ENCODE measurements around the gene PRAMEF17.
A peak's percentile ranks its signal among the peaks of the same experiment; 100 is the strongest.
"Not testable (repeated sequence)": the region's sequence is repeated elsewhere in the genome, so short reads cannot be mapped to it uniquely, and the experiment has no call there.

Gene PRAMEF17, protein sequence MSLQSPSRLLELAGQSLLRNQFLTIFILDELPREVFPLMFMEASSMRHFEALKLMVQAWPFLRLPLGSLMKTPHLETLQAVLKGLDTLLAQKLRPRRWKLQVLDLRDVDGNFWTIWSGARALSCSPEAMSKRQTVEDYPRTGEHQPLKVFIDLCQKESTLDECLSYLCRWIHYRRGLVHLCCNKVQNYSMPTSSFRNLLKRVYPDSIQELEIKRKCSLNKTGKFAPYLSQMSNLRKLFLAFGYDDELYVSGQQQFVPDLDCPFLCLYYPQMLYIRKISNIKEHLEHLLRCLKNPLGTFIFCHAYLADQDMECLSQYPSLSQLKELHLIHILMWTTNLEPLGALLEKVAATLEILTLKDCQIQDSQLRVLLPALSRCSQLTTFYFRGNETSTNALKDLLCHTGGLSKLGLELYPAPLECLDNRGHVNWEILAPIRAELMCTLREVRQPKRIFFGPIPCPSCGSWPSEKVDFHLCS

DNA sequence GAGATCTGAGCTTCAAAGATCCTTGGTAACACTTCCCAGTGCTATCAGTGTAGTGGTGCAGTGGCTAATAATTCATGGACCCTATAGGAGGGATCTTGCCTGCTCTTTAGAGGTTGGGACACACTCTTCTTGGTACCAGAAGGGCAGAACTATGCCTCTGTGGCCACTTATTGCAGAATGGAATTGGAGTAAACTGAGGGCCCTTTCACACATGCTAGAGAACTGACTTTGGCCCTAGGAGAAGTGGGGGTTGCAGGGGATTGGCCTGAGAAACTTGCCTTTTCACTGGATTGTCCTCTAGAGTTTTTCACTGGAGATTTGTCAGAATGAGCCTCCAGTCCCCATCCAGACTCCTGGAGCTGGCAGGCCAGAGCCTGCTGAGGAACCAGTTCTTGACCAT lies at the start of gene PRAMEF17:
PRAMEF17 (plus strand) TSS at position 301 of the 400 bp plus-strand sequence; CDS start at position 327, 26 bp downstream.
- DNase-seq, result not testable (repeated sequence)

DNA sequence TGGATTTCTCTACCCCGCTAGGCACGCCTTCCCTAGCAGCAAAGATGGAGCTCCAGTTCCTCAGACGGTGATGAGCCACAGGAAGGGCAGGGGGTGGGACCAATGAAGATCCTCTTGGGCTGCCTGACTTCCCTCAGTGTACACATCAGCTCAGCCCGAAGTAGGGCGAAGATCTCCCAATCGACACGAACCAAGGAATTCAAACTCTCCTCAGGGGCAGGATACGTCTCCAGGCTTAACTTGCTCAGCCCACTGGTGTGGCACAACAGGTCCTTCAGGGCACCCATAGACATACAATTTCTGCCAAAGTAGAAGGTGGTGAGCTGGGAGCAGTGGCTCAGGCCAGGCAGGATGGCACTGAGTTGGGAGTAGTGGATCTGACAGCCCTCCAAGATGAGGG lies 46.9 kb upstream of the PRAMEF17 start:
- not testable (repeated sequence) for DNase-seq

DNA sequence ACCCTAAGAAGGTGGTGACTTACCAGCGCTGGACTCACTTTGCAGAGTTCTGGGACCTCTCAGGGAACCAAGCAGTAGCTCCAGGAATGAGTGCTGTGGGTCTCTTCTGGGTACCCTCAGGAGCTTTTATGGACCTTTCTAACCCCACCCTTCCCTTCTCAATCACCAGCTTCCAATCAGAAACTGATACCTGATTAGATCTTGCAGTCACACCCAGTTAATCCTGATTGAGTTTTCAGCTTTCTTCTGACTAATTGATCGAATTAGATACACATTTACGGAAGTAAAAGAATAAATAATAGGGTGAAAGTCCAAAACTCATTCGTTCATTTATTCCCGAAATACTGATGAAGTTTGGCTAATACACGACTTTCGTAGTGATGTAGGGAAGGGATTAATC lies 42.4 kb upstream of the PRAMEF17 start, which contains the start of gene PRAMEF14:
PRAMEF14 (minus strand) TSS at position 101 of the 400 bp plus-strand sequence. CDS start 1,820 bp downstream, outside the sequence.
- DNase-seq, result not testable (repeated sequence)

DNA sequence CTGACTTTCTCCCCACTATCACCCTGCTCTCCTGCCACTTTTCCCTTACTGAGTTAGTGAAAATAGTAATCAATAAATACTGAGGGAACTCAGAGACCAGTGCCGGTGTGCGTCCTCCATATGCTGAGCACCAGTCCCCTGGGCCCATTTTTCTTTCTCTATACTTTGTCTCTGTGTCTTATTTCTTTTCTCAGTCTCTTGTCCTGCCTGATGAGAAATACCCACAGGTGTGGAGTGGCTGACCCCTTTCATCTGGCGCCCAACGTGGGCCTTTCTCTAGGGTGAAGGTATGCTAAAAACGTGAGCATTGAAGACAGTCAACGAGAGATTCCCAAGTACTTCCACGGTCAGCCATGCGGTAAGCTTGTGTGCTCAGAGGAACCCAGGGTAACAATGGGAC lies 36.0 kb upstream of the PRAMEF17 start:
- DNase-seq, result not testable (repeated sequence)

DNA sequence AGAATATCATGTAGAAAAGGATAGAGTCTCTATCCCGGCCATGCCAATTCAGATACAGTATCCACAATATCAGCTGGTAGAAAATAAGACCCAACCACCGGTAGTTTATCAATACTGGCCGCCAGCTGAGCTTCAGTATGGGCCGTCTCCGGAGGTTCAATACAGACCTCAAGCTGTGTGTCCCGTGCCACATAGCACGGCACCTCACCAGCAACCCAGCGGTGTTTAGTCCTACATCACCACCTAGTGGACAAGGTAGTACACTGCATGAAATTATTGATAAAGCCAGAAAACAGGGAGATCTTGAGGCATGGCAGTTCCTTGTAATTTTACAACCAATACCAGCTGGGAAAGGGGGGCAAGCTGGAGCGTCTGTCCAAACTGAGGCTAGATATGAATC lies 35.0 kb upstream of the PRAMEF17 start:
- DNase-seq, result not testable (repeated sequence)

DNA sequence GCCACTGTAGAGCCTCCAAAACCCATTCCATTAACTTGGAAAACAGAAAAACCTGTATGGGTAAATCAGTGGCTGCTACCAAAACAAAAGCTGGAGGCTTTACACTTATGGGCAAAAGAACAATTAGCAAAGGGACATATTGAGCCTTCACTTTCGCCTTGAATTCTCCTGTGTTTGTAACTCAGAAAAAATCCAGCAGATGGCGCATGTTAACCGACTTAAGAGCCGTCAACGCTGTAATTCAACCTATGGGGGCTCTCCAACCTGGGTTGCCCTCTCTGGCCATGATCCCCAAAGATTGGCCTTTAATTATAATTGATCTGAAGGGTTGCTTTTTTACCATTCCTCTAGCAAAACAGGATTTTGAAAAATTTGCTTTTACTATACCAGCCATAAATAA lies 32.7 kb upstream of the PRAMEF17 start:
- peak; percentile 2 to 17 for DNase-seq

DNA sequence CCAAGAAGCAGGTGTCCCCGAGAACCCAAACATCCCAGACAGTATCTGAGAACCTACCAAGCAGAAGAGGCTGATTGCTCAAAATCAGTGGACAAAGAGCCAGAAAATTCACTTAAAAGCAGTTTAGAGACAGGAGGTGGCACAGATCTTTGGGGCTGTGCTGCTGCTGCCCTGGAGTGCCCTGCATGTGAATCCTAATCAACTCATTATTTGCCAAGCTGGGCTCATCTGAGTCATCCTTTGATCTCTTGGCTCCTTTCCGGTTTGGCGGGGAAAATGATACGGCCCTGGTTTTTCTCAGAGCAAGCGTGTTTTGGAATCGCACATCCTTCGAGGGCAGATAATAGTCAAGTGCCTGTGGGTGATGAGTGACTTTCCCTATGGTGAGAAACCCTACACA lies 27.1 kb upstream of the PRAMEF17 start:
- not testable (repeated sequence) for DNase-seq

DNA sequence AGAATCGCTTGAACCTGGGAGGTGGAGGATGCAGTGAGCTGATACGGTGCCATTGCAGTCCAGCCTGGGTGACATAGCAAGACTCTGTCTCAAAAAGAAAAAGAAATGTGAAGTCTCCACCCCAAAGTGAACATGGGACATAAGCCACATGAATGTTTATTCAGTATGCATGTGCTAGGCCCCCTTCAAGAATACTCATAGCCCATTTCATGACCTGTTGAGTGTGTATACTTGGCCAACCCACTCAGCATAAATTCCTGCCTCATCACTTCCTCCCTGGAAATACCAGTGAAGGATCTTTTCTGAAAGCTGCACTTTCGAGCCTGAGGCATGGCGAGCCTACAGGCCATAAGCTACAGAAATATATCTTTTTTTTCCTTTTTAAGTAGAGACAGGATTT lies 24.5 kb upstream of the PRAMEF17 start:
- DNase-seq, result not testable (repeated sequence)

DNA sequence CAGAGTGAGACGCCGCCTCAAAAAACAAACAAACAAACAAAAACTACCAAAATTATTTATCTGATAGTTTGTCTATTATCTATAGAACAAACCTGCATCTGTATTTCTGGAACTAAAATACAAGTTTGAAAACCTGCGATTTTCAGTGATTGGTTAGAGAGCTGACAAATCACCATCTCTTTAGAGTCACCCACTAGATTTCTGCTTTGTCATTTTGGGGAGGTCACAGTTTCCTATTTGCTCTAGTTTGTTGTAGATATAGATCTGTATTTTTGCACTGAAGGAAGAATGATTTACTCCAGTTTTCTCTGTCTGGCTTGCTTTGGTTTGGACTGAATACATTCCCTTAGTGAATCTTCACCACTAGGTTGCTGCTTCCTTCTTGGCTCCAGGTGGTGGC lies 22.9 kb upstream of the PRAMEF17 start:
- DNase-seq, result not testable (repeated sequence)

DNA sequence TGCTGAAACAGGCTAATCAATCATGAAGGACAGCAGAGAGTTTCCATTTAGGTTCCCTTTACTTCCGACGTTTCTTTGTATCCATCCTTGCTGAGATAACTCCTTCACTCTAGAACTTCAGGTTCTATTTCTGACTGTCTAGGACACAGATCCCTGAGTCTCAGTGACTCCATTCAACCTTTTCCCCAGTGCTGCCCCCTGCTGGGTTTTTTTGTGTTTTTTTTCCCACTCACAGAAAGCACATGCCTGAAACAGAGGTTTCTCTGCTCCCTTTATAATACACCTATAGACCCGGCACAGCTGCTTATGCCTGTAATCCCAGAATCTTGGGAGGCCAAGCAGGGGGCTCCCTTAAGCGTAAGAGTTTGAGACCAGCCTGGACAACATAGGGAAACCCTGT lies 20.9 kb upstream of the PRAMEF17 start:
- peak in 1 of 2 donors; percentile 2 for DNase-seq

DNA sequence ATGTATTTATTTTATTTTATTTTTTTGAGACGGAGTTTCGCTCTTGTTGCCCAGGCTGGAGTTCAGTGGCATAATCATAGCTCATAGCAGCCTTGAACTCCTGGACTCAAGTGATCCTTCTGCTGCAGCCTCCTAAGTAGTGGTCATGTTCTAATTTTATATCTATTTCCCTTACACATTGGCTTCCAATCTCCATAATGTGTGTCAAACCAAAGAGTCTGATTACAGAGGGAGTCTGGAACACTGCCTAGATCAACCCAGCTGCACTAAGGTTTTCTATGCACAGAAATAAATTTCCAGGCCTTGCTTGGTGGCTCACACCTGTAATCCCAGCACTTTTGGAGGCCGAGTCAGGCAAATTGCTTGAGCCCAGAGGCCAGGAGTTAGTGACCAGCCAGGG lies 10.4 kb upstream of the PRAMEF17 start:
- not testable (repeated sequence) for DNase-seq

DNA sequence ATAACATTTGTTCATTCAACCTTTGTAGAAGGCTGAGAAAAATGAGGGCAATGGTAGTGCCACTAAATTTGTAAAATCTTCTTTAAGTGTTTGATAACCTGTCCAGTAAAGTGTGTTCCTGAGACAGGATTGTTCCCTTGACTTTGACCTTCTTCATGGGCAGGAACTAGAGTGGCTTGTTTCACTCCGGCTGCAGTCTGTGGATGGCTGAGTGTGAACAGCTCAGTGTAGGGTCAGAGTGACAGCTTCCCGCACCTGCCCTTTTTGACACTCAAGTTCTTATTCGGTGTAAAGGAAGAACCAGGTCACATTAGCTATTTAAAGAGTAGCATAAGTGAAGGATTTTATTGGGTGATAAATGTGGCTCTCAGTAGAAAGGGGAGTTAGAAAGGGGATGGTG lies 9.1 kb upstream of the PRAMEF17 start:
- not testable (repeated sequence) for DNase-seq

DNA sequence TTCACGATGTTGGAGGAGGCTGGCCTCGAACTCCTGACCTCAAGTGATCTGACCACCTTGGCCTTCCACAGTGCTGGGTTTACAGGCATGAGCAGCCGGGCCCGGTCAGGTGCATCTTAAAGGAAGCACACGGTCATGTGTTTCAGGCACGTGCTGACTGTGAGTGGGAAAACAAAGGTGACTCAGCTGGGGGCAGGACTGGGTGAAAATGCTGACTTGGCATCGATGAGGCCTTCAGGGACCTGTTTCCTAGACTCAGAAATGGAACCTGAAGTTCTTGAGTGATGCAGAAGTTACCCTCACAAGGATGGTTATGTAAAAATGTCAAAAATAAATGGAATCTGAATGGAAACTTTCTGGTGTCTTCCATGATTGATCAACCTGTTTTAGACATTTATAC lies 3.6 kb downstream of the PRAMEF17 start:
- DNase-seq, result not testable (repeated sequence)

DNA sequence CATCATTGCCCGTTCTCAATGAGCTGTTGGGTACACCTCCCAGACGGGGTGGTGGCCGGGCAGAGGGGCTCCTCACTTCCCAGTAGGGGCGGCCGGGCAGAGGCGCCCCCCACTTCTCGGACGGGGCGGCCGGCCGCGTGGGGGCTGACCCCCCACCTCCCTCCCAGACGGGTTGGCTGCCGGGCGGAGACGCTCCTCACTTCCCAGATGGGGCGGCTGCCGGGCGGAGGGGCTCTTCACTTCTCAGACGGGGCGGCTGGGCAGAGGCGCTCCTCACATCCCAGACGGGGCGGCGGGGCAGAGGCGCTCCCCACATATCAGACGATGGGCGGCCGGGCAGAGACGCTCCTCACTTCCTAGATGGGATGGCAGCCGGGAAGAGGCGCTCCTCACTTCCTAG lies 5.3 kb downstream of the PRAMEF17 start:
- DNase-seq, result not testable (repeated sequence)

DNA sequence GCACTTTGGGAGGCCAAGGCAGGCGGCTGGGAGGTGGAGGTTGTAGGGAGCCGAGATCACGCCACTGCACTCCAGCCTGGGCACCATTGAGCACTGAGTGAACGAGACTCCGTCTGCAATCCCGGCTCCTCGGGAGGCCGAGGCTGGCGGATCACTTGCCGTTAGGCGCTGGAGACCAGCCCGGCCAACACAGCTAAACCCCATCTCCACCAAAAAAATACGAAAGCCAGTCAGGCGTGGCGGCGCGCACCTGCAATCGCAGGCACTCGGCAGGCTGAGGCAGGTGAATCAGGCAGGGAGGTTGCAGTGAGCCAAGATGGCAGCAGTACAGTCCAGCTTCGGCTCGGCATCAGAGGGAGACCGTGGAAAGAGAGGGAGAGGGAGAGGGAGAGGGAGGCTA lies 5.9 kb downstream of the PRAMEF17 start:
- DNase-seq, result not testable (repeated sequence)

DNA sequence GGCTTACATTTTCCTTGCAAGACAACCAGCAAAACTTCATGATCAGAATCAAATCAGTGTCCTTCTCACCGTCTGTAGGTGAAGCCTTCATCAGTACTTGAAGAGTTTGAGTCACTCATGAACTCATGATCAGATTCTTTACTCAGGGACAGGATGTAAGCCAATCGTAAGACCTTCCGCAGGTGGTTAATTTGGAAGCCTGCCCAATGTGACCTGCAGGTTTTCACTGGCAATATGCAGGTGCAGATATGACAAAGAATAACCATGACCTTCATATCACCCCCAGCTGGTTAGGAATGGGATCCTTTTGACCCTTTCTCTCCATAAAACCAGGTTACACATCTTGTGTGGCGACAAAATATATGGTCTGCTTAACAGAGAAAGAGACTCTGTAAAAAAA lies 18.4 kb downstream of the PRAMEF17 start:
- DNase-seq, result no peak

DNA sequence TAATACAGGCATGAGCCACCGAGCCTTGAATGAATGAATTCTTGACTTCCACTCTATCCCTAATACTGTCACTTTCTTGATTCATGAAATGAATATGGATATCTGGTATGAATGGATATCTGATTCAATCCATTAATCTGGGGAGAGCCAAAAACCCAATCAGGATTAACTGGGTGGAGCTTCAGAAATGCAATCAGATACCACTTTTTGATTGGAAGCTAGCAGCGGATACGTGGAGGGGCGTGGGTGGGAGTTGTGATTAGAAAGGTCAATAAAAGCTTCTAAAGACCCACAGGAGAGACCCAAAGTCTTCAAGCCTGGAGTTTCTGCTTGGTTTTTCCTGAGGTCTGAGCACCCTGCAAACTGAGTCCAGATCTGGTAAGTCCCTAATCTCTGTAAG lies 20.7 kb downstream of the PRAMEF17 start, which contains the start of gene PRAMEF20:
PRAMEF20 (plus strand) TSS at position 301 of the 400 bp plus-strand sequence. CDS start 5,905 bp downstream, outside the sequence.
- DNase-seq, result not testable (repeated sequence)

DNA sequence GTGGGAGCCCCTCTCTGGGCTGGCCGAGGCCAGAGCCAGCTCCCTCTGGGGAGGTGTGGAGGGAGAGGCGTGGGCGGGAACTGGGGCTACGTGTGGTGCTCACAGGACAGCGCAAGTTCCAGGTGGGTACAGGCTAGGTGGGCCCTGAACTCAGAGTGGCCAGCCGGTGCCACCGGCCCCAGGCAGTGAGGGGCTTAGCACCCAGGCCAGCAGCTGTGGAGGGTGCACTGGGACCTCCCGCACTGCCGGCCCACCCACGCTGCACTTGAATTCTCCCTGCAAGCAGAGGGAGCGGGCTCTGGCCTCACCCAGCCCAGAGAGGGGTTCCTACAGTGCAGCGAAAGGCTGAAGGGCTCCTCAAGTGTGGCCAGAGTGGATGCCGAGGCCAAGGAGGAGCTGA lies 41.1 kb downstream of the PRAMEF17 start:
- no peak for DNase-seq

DNA sequence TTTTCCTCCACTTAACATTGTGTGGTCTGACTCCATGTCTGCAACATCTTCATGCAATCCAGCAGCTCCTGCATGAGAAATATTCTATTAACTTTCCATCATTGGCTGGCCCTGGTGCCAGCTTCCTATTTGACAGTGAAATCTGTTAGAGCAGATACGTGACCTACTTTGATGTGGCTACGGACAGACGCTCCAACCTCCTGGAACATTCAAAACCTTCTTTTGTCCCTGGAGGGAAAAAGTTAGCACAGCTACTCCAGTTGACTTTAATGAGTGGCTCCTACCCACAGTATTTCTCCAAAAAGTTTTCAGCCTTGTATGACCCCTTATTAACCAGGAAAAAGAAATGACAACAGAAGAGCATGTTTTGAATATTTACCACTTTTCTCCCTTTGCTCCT lies 42.8 kb downstream of the PRAMEF17 start:
- DNase-seq, result no peak

DNA sequence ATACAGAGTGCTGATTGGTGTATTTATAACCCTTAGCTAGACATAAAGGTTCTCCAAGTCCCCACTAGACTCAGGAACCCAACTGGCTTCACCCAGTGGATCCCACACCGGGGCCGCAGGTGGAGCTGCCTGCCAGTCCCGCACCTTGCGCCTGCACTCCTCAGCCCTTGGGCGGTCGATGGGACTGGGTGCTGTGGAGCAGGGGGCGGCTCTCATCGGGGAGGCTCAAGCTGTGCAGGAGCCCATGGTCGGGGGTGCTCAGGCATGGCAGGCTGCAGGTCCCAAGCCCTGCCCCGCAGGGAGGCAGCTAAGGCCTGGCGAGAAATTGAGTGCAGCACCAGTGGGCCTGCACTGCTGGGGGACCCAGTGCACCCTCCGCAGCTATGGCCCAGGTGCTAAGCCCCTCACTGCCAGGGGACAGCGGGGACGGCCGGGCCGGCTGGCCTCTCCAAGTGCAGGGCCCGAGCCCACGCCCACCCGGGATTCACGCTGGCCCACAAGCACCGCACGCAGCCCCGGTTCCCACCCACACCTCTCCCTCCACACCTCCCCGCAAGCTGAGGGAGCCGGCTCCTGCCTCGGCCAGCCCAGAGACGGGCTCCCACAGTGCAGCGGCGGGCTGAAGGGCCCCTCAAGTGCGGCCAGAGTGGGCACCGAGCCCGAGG lies 44.4 kb downstream of the PRAMEF17 start:
- not testable (repeated sequence) for DNase-seq

DNA sequence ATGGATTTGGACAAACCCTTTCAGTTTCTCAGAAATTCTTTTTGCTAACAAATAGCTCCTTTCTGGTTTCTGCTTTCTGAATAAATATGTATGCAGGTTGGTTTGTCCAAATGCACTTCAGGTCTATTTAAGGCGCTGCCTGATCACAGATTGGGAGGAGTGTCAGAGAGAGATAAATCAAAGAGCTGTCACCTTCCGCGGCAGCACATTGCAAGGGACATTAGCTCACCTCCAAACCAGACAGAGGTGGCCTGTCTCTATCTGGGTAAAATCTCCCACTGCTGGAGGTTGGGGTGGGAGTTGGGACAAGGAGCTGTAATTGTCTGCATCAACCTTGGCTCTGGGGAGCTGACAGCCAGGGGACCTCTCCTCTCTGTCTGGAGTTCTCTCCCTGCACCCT lies 46.0 kb downstream of the PRAMEF17 start:
- no peak for DNase-seq

DNA sequence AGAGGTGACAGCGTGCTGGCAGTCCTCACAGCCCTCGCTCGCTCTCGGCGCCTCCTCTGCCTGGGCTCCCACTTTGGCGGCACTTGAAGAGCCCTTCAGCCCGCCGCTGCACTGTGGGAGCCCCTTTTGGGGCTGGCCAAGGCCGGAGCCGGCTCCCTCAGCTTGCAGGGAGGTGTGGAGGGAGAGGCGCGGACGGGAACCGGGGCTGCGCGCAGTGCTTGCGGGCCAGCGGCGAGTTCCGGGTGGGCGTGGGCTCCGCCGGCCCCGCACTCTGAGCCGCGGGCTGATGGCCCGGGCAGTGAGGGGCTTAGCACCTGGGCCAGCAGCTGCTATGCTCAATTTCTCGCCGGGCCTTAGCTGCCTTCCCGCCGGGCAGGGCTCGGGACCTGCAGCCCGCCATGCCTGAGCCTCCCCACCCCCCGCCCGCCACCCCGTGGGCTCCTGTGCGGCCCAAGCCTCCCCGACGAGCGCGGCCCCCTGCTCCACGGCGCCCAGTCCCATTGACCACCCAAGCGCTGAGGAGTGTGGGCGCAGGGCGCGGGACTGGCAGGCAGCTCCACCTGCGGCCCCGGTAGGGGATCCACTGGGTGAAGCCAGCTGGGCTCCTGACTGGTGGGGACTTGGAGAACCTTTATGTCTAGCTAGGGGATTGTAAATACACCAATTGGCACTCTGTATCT lies 49.8 kb downstream of the PRAMEF17 start:
- DNase-seq, result not testable (repeated sequence)
